HG03045 (cell line): Measurements from ENCODE around the gene SERINC5.
"Not testable (repeated sequence)": the region's sequence is repeated elsewhere in the genome, so short reads cannot be mapped to it uniquely, and the experiment has no call there.

Experiments
- ATAC-seq: cut with Tn5 transposase; IDR thresholded peaks from one replicate; pipeline ENCODE4 v1.9.1; 2021; ENCODE audit warnings: mild to moderate bottlenecking, moderate library complexity; ENCODE audit not compliant: unreplicated experiment

The SERINC5 gene

DNA sequence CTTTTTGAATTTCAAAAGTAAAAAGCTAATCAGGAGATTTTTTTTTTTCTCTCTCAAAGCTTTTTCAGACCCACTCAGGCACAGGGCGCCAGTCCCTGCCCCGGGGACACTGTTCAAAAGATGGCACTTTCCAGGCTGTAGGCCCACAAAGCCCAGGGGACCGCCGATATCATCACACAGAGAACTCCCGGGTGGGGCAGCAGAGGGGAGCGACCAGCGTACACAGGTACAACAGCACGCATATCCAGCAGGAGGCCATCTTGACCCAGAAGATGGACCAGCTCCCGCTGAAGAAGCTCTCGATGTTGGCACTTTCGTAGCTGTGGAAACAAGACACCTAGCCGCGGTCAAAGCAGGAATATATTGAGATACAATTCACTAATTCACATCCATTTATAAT is 112.4 kb downstream of the SERINC5 start:
- no peak for ATAC-seq

DNA sequence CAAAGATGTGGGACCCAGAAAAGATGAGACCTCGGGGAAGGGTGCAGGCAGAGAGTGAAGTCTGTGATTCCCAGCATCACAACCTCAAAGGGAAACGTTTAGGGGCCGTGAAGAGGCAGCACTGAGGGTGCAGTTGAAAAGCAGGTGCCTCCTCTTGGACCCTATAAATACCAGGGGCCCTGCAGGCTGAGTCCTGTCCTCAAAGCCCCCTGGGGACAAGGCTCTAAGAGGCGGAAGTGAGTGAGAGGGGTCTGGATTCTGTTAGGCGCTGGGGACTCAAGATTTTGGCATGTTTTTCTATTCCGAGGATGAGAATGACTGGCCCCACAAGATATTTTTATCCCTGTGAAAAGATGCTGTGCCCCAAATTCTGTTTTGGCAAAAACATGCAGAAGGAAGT is 112.9 kb downstream of the SERINC5 start:
- no peak for ATAC-seq

DNA sequence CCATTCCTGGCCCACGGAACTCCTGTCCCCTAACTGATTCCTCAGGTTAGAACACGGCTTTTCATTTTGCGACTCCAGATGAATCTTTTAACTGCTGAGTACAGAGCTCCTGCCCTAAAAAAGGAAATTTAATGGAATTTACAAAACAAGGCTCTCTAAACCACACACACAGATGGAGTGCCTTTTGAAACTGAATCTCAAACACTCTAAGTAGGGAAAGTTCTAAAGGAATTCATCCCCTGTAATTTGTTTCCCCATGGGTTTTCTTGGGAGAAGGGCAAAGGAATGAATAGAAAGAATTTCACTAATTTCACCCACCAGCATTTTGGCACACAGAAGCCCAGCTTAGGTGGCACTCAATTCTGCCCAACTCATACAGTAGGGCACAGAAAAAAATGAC is 114.2 kb downstream of the SERINC5 start:
- ATAC-seq = no peak

DNA sequence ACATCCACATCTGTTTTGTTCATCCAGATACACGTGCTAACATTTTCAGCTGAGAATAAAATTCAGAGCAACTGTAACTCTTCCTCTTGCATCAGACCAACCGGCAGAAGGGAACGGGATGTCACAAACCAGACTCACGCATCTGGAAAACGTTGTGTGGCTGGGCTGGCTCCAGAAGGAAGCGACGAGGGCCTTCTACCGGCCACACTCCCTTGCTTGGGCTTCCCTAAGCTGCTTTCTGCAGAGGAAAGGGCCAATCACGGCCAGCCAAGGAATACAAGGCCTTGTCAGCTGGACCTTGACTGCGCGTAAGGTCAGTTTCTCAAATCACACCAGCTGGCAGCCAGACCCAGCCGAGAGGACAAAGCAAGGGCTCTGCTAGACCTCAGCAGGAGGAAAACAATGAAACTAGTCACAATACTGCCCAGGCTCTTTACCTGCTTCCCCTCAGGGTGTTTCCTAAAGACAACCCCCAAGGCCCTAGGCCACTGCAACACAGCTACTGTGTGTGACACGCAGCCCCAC is 114.6 kb downstream of the SERINC5 start:
- ATAC-seq = no peak

DNA sequence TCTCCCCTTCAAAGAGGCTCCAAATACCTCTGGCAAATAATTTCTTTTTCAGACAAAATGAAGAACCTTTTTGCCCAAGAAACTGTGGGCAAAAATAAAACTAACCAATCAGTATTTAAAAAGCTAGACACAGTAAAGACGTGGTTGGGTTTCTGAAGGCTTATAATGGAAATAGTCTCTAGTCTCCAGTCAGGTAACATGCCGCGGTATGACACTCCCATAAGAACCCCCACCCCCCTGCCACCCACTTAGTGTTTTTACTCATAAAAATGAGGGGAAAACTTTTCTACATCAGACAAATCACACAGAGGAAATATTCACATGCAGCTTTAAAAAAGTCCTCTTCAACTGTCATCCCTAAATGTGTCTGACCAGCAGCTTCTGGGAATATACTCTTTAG is 115.4 kb downstream of the SERINC5 start:
- no peak for ATAC-seq

DNA sequence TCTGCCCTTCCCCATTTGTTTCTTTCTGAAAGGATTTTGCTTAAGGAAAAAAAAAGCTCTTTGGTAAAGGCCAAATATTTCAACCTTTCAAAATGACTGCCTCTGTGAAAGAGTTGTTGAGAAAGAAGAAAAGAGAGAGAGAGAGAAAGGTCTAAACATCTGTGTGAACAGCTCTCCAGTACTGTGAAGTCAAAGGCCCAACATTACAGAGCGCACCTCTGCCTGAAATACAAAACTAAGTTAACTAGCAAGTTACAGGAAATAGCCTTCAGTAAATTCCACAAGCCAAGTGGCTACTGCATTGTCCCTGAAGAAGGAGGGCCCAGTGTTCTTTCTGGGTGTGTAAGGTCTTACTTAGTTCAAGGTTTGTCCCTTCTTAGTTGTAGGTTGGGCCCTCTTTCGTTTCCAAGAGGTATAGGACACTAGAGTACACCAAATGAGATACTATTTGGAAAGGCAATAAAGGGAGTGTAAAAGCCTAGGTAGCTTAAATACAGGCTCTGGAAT is 116.3 kb downstream of the SERINC5 start:
- ATAC-seq = no peak

DNA sequence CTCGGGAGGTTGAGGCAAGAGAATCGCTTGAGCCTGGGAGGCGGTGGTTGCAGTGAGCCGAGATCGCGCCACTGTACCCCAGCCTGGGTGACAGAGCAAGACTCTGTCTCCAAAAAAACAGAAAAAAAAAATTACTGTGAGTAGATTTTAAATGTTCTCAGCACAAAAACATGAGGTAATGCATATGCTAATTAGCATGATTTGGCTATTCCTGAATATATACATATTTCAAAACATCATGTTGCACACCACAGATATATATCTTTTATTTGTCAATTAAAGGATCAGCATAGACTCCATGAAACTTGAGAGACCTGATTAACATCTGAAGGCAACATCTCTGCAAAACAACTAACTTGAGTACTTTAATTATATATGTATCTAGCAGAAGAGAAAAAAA is 117.4 kb downstream of the SERINC5 start:
- no peak for ATAC-seq

DNA sequence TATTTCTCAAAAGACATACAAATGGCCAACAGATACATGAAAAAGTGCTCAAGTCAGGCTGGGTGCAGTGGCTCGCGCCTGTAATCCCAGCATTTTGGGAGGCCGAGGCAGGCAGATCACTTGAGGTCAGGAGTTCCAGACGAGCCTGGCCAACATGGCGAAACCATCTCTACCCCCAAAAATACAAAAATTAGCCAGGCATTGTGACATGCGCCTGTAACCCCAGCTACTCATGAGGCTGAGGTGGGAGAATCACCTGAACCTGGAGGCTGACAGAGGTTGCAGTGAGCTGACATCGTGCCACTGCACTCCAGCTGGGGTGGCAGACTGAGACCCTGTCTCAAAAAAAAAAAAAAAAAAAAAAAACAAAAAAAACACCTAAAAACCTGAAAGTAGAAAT is 119.0 kb downstream of the SERINC5 start:
- not testable (repeated sequence) for ATAC-seq

DNA sequence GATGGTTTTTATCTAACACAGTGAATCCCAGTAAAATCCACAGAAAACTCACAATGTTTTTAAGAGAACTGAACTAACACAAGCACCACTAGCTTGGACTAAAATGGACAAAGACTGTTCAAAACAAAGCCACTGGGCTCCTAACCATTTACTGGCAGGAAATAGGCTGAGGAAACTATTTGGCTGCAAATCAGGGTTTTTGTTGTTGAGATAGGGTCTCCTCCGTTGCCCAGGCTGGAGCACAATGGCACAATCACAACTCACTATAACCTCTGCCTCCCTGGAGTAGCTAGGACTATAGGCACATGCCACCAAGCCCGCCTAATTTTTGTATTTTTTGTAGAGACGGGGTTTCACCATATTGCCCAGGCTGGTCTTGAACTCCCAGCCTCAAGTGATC is 121.0 kb downstream of the SERINC5 start:
- ATAC-seq = no peak

DNA sequence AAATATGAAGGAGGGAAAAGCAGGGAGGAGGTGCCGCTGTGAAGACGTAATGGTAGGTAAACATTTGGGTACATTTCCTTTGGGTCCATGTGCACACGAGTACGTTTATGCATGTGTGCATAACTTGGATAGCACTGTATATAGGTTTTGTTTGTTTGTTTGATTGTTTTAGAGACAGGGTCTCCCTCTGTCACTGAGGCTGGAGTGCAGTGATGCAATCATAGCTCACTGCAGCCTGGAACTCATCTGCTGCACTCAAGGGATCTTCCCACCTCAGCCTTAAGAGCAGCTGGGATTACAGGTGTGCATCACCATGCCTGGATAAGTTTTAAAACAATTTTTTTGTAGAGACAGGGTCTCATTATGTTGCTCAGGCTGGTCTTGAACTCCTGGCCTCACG is 126.7 kb downstream of the SERINC5 start:
- no peak for ATAC-seq

DNA sequence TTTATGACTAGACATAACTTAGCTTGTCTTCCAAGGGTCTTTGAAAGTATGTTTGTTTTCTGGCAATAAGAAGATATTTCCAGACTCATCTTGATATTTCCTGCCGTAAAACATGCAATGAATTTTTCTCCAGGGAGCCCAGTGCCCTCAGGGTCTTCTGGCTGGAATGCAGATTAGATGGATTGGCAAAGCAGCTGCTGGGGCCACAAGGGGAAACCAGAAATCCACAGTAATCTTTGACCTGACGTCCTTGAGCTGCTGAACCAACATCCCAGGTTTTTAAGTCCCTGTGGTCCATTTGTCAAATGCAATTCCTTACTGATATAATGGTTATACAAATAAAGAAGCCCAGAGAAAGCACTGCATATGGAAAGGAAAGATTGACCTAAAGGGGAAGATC is 127.7 kb downstream of the SERINC5 start:
- ATAC-seq = no peak

DNA sequence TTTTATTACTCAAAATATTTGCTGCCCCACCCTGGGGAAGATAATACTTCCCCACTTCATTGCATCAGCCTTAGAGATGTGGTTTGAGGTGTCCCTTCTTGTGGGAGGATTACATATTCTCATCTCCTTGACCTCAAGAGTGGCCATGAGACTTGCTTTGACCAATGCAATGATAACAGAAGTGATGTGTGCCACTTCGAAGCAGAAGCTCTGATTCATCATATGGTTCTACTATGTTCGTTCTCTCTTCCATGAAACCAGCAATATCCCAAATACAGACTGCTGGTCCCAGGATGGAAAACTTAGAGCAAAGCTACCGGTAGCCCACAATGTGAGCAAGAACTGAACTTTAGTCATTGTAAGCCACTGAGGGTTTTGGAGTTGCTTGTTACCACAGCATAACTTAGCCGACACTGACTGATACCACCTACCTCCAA is 128.7 kb downstream of the SERINC5 start:
- ATAC-seq = no peak

DNA sequence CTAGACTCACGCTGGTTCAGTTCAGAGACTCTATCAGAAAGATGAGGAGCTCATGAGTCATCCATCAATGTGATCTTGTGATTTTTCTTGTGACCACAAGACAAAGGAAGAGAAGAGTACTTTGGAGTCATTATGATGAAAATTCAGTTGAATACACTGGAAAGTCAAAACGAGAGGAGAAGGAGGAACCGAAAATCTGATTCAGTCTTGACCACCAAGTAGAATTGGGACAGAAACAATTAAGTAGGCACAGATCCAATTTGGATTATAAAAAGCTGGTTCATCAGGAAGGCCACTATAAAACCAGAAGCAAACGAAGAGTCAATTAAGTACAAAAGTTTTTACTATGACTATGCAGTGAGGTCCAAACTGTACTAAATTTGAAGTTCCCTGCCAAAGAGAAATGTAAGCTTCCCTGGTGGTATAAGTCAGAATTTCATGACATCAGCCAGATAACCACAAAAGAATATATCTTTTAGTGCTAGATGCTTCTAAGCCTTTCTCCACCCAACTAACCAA is 129.8 kb downstream of the SERINC5 start:
- peak; percentile 53 for ATAC-seq

DNA sequence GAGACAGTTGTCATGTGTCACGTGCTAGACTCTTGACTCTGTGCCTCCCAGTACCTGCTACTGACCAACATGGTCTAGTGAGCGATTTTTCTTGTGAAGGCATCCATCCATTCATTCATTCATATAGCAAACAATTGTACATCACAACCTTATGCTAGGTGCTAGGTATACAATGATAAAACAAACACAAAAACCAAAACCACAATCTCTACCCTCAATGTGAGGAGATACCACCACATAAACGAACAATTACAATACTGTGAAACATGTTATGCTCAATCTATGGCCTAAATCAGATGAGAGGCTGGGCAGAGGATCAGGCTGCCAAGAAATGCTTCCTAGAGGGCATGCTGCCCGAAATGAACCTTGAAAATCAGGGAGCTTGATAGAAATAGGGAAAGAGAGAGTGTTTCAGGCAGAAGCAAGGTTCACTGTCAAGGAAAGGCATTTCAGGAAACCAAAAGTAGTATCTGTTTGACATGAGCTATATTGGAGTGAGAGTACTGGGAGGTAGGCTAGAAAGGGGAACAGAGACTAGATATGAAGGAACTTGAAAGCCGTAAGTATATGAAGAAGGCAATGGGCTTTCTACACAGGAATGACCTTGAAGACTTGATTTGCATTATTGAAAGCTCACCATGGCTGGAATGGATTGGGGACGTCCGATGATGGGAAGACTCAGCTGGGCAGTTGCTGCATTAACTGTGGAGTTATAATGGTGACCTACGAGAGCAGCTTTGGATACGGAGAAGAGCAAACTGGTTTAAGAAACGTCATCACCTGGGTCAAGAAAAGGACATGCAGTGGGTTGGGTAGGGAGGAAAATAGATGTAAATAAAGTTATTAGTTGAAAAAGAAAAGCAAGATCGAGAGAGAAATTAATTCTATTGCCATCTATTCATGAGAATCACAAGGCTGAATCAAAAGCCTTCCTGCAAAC is 130.6 kb downstream of the SERINC5 start:
- peak; percentile 78 for ATAC-seq

DNA sequence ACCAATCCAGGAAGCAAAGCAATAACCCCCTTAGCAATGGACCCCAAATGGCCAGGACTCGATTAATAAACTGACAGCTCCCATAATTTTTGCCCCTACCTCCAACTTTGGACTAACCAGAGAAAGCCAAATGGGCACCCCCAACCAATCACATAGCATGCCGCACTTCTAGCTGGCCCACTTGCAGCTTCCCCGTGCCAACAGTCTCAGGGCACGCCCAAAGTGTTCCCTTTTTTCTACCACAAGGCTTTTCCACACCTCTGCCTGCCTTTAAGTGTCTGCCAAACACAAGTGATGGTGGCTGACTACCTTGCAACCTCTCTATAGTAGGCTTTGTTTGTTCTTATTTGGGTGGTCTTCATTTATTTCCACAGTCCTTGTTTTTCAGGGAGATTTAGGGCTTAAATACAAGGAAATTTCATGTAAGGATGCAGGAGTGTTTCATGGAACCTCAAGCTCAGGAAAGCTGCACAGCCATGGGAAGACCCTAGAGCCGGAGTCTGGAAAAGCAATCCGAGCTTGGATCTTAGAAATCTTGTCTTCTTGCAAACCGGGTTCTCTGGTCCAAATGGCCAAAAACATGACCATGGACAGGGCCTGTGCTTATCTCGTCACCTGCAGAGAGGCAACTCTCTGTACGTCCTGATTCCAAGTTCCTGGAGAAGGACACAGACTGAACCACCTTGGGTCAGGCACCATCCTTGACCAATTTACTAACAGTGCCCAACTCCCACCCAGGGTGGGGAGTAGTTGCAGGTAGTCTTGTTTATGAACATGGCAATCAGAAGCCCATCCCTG is 131.5 kb downstream of the SERINC5 start:
- ATAC-seq = no peak

DNA sequence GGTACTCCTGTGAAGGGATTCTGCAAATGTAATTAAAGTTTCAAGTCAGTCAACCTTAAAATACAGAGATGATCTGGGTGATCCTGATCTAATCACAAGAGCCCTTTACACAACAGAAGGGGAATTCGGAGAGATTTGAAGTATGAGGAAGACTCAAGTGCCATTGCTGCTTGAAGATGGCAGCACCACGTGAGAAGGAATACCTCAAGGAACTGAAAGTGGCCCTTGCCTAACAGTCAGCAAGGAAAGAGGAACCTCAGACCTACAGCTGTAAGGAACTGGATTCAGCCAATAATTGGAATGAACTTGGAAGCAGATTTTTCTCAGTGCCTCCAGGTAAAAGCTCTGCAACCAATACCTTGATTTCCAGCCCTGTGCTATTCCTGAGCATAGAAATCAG is 133.3 kb downstream of the SERINC5 start:
- no peak for ATAC-seq

DNA sequence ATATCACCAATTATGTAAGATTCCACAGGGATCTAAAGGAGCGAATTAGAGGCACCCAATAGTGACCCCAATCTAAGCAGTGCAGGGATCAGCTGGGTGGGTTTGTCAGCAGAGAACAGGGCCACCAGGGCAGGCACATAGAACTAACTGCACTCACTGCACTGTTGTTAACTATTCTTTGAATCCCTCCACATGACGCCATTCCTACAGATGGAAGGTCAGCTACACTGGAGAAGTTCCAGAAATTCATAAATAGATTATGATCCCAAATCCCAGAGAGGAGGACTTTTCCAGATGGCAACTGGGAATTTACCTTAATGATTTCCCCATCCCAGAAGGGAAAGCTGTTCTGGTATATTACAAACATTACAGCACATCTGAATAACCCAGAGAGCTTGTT is 136.5 kb downstream of the SERINC5 start:
- no peak for ATAC-seq

DNA sequence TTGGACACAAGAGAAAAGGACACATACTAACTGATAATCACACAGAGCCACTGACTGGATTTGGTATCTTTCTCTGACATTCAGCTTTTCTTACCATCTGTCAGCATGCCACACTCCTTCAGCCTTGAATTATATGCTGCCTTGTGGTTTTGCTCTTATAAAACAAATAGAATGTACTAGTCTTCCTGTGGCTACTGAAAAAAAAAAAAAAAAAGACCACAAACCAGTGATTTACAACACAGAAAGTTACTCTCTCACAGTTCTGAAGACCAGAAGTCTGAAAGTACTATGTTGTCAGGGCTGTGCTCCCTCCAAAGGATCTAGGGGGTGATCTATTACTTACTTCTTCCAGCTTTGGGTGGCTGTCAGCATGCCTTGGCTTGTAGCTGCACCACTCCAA is 138.4 kb downstream of the SERINC5 start:
- no peak for ATAC-seq

DNA sequence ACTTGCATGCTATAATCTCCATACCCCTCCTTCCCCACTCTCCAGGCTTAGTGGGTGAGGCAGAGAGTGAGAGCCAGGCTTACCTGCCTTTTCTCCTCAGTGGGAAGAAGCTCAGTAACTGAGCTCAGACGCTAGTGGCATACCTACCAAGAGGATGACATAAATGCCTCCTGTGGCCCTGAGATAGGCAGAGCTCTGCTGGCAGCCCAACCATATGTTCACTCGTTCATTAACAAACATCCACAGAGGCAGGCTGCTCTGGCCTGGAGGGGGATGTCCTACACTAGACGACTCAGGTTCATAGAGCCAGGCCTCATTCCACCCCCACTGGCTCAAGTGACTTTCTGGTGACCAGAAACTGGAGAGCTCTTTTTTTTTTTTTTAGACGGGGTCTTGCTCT is 139.4 kb downstream of the SERINC5 start:
- ATAC-seq = no peak

DNA sequence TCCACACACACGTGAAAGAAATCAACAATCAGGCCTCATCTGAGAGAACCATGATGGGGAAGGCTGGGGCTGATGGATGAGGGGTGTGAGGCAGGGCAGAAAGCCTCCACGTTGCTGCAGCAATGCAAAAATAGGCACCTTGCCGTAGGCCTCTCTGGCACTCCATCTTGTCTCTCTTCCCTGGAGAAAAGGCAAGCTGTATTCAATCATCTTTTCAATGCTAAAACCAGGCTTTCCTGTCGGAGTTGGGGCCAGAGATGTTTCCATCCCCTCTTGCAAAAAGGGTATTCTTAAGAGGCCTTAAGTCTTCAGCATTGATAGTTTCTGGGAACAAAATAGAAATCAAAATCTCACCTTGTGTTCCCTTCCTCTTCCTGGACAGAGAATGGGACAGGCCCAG is 139.8 kb downstream of the SERINC5 start:
- no peak for ATAC-seq

DNA sequence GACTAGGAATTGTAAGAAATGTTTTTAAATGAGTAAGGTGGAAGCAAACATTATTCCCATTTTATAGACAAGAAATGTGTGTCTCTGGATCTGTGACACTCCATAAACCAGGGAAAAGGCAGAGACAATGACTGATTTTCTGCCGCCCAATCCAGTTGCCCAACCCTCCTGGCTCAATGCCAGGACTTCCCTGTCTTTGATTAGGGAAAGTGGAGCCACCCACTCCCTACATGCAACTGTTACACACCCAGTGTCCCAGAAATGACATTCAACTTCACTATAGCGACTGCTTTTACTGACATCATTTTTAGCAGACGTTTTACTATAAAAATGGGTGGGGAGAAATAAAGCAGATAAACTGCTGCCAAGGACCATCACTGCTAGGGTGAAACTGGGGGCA is 141.0 kb downstream of the SERINC5 start:
- no peak for ATAC-seq
